ENCODE results near the gene CST11.

CST11 gene

DNA sequence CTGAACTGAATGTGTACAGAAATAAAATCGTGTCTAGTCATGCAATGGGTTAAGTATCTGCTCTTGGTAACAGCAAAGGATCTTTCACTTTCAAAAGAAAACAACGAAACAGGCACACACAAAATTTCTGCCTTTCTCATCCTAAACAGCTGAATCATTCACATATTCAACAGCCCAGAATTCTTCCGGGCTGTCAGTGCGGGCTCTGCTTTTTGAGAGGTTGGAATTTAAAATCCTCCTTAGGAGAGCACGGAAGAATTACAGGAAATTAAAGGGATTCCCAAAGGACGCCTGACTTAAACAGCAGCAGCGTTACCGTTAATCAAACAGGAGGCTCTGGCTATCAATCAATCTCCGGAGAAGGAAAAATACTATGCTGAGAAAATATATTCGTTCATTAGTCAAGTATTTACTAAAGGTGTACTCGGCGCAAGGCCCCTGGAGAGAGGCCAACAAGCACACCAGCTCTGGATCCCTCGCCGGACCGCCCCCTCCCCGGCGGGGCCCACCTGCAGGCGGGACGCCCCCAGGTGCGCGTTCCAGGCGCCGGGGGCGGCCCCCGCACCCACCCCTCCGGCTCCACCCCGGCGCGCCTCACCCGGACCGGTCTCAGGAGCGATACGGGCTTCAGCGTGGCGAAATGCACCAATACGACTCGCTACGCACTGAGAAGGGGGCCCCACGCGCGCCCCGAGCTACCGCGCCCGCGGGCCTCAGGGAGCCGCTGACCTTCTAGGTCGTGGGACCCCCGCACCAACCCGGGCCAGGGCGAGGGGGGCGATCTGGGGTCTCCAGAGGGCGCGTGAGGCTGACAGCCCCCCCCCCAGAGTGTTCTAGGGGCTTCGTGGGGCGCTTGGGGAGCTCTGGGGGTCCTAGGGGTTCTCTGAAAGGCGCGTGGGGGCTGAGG lies 32.4 kb downstream of the CST11 start:
- no peak for DNase-seq

DNA sequence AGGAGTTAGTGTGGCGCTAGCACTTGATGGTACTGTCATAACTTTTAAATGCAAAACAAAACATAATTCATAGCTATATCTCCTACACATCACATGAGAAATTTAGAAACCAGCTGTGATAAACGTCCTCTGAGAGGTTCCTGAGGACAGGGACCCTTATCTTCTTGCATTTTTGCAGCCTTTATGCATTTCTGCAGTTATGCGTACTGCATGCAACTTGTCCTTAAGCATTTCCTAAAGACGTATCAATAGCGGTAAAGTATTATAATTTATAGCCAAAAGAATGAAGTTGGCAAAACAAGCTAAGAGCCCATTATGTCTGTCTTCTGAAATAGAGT lies 33.0 kb downstream of the CST11 start:
- no peak for DNase-seq

DNA sequence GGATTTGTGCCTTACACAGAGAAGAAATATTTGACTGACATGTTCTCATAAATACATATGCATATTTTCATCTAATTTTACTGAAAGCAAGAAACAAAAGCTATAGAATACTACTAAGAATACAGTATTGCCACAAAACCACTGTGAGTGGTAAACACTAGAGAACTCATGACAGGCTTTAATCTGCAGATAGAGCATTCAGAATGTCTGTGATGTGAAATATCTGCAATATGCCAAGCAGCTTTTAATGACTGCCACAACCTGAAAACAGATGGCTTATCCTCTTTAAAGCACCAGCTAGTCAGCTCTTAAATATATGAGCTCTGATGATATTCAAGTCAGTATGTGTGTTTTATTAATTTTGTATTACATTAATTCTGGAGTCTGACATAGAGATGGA lies 34.8 kb downstream of the CST11 start:
- DNase-seq, result no peak

DNA sequence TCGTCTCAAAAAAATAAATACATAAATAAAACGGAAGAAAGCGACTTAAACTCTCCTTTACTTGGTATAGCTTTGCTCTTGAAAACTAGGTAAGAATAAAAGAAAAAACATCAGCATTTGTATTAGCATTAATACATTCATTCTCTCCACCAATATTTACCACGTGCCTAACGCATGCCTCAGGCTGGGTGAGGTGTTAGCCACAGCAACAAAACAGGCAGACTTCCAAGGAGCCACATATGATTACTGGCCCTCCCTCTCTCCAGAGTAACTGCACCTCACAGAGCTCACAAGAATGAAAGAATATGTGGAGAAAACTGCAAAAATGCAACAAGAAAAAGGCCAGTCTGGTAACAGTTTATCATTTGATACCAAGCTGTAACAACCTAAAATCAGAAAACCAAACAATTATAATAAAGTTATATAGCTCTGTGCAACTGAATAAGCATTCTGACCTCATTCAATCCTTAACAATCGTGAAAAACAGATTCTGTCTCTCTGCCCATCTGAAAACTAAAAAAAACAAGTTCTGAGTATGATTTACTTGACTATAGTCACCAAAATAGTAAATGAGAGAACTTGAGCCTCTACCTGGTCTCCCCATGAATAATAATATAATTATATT lies 36.6 kb downstream of the CST11 start:
- no peak for DNase-seq

DNA sequence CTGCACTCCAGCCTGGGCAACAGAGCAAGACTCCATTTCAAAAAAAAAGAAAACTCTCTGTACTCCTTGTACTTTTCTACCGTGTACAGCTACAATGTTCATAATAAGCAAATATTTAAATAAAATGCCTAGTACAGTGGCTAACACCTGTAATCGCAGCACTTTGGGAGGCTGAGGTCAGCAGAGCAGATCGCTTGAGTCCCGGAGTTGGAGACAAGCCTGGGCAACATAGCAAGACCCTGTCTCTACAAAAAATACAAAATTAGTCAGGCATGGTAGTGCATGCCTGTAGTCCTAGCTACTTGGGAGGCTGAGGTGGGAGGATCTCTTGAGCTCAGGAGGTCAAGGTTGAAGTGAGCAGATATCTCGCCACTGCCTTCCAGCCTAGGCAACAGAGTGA lies 37.1 kb downstream of the CST11 start:
- DNase-seq, result no peak

DNA sequence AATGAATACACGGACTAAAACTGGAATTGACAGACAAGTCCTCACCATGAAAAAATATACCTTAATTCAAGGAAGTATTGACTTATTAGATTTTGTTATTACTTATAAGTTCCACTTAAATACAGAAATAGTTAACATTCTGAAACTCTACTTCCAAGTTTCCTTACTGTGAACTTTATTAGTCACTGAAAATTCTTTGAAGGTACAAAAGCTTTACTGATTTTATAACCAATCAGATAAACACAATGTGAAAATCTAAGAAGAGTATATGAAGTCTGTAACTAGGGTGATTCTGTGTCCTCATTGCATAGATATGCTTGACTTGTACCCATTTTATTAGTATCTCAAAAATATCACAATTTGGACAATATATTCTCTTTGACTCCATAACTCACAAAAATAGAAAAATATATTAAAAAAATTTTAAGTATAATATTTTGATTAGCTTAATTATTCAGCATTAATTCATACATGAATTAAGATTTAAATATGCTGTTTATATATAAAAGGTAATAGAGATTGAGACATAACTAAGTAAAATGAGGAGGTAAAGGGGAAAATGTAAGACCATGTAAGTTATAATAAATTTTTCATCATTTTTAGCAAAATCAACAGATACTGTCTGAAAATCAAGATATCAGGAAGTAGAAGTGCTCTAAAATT lies 38.0 kb downstream of the CST11 start:
- DNase-seq, result no peak

DNA sequence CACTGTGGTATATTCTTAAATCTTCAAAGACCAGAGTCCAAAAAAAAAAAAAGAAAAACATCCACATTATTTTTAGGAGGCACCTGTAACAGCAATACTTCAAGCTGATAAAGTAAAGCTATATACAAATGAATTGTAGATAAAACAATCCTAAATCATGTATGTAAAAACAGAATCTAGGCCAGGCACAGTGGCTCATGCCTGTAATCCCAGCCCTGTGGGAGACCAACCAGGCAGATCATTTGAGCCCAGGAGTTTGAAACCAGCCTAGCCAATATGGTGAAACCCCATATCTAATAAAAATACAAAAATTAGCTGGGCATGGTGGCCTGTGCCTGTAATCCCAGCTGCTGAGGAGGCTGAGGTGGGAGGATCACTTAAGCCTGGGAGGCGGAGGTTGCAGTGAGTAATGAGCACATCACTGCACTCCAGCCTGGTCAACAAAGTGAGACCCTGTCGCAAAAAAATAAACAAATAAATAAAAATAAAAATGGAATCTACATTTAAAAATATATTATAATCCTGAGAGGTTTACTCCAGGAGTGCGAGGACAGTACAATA lies 38.7 kb downstream of the CST11 start:
- no peak for DNase-seq

DNA sequence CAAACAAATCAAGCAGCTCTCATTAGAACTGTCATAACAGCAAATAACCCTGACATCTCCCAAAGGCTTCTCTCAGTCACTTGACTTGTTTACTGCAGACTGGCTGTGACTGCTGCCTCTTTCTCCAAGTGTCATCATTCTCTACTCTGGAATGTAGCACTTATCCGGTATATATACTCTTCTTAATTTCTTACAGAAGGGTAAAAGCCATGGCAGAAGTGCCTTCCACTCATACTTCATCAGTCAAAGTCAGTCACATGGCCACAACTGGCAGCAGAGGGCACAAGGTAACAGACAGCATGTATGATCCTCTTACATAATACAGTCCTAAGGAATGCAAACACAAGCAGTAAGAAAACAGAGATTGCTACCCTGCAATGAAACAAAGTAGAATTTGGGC lies 40.6 kb downstream of the CST11 start:
- DNase-seq, result no peak

DNA sequence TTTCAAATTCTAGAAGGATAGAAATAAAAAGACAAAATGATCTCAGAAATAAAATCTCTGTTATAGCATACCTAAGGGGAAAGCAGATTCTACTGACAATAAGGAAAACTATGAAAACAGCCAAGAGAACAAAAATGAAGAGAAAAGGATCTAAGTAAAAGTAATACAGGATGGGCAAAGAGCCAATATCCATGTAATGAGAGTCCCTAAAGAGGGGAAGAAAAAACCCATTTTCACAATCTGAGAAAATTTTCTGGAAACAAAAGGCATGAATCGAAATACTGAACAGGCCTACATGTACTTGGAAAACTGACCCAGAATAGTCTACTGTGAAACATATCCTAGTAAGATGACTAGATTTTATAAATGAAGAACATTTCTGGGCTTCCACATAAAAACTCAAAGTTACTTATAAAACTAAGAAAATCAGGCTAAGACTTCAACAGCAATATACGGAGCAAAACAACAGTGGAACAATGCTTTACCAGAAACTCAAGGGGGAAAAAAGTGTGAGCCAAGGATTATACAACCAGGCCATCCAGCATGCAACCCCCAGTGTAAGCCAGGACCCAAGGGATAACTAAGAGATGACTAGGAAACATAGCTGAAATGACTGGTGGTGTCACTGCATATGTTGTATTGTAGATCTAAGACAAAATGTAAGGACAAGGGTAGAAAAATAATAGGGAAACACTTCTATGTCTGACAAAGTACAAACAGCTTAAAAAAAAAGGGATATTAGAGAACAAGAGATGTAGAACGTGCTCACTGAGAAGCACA lies 41.6 kb downstream of the CST11 start:
- no peak for DNase-seq

DNA sequence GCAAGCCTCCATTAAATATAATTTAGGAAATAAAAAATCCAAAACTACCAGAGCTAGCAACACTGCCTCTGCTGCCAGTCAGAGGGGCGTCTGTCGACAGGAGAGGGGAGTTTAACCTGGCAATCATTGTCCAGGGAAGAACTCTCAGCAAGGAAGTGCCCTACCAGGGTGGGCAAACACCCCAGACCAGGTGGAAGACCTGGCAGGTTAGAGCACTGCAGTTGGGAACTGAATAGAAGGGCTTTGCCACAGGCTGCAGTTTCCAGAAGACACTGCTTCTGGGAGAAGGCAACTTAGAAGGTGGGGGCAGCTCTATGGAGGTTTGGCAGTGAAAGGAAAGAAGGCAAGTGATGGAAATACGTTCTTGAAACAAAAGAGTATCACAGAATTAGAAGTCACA lies 42.9 kb downstream of the CST11 start:
- no peak for DNase-seq

DNA sequence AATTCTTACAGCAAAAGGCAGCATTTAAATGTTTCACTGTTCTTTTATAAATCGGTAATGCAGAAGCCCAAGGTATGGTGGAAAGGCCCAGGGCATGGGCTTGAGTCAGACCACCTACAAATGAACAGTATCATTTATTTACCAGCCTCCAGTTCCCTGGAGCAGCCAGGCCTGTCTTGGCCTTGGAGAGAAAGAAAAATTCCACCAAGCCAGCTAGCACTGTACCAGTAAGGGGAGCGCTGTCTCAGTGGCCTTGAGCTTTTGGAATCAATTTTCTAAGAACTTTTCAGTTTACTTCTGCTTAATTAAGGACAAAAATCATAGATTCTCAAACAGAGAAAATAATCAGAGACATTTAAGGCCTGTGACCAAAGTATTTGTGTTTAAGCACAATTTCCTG lies 43.7 kb downstream of the CST11 start:
- DNase-seq, result no peak

DNA sequence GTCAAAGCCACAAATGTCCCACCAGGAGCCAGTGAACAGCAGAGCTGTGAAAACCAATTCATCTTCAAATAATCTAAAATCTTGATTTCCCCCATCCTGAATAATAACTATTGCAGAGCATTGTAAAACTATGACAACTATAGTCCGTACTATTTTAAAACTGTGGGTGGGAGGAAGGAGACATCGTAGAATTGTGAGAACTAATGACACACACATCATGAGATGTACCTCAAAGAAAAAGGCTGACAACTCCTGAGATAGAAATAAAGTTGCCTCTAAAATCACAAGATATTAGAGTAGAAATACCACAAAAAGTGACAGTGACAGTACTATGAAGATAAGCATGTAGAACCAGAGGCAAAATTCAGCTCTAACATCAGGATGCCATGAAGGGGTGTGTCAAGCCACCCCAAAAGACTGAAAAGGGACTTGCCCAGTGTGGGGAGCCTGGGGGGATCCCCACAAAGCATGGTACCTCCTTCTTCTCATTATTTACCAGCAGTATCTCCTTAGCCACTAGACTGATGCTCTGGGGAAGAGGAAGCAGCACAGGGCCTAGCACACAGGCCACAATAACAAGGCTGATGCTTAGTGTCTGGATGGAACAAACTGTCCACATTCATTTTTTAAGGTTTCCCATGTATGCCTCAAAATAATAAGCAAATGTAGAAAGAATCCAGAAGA lies 44.8 kb downstream of the CST11 start:
- DNase-seq, result no peak

DNA sequence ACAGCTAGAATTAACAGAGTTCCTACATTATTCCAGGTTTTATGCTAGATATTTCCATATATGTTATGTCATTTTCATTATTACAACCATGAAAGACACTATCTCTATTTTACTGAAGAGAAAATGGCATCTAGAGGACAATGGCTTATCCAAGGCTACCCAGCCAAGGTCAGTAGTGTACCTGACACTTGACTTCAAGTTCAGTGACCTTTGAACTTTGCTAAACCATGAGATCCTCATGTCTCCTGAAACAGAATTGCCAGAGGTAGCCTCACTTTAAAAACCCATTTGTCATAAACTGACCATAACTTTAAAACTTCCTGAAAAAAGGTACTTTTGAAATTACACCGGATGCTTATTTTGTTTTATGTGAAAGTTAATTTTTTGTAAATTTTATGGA lies 45.8 kb downstream of the CST11 start:
- DNase-seq, result no peak

DNA sequence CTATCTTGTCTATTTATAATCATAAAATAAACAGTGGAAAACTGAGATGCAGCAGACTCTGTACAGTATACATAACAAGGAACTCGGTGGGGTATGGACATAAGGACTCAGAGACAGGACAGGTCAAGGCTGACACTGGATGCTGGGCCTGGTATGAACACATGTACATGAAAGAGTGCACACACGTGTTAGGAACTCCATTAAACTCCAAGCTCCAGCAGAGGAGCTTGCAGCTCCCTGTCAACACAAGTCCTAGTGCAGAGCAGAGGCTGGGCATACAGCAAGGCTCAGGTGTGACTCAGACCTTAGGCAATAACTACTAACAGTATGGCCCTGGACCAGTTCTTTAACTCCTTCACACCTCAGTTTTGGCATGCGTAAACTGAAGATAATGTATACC lies 48.5 kb downstream of the CST11 start:
- no peak for DNase-seq

DNA sequence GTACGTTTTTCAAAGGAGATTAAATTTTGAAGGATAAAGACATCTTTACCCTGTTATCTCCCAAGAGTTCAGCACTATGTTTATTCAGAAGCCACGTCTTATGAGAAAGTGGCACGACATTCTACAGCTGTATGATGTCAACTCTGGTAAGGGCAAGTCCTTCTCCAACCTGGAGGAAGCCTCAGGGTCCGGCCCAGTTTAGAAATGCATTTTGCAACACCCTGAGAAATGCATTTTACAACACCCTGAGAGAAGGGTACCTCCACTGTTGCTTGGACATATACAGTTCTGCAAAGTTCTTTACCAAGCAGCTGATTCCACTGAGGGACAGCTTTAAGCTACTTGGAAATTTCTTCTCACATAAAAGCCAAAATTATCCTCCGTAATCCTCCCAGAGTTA lies 48.9 kb downstream of the CST11 start:
- DNase-seq, result no peak

DNA sequence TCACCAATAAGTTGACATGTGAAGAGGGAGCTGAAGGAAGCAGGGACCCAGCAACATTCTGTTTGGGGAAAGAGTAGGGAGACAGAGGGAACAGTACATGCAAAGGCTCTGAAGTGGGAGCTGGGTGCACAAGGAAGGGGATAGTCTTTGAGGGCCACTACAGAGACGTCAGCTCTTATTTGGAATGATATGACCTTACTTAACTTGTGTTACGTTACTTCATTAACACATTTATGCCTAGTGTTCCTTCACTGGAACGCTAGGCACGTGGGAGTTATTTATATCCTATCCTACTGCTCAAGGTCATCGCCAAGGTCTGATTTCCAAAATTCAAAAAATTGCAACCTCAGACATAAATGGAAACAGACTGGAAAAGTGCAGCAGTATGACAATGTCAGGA lies 51.6 kb downstream of the CST11 start:
- no peak for DNase-seq

Measured in NCI-H1092 (cell line).